Kidney (tissue), 14 donors: ENCODE data around the gene ZNF561. TPM values are rescaled to one million over a fixed set of nuclear protein-coding genes. Genes with fewer than 3 reads are reported as not detected.
"Not testable (repeated sequence)": the region's sequence is repeated elsewhere in the genome, so short reads cannot be mapped to it uniquely, and the experiment has no call there.

Experiments used
- DNase-seq, 5 donors: peaks; one replicate each; pipeline ENCODE4 v3.0.0-alpha.2; 2013 to 2020
- FAIRE-seq: peaks from 2 replicates; lab custom pipeline; 2012; peaks lifted over from hg19 to GRCh38; lab: Jason Lieb, UNC
- H3K27ac ChIP-seq, 2 donors: one replicate each; pipeline ENCODE4 v1.7.0; 2013; ENCODE audit warnings: low read depth in 2 of 2, low read length in 2 of 2, inconsistent platforms in 1 of 2
- H3K27me3 ChIP-seq: one replicate; pipeline ENCODE4 v1.7.1; 2013; ENCODE audit warnings: low read length, inconsistent platforms; ENCODE audit not compliant: control insufficient read depth, insufficient read depth
- H3K36me3 ChIP-seq, 3 donors: one replicate each; pipeline versions ENCODE4 v1.7.0 to v1.7.1; 2013; ENCODE audit warnings: low read length in 3 of 3, control low read depth in 1 of 3, inconsistent platforms in 1 of 3; ENCODE audit not compliant: insufficient read depth in 3 of 3, control insufficient read depth in 2 of 3
- H3K4me1 ChIP-seq, 3 donors: one replicate each; pipeline versions ENCODE4 v1.7.0 to v1.7.1; 2013; ENCODE audit warnings: low read length in 3 of 3, inconsistent platforms in 1 of 3, low read depth in 1 of 3; ENCODE audit not compliant: control insufficient read depth in 2 of 3, insufficient read depth in 2 of 3
- H3K4me3 ChIP-seq, 3 donors: one replicate each; pipeline versions ENCODE4 v1.7.0 to v1.8.1; 2013; ENCODE audit warnings: low read length in 3 of 3, control low read depth in 1 of 3, inconsistent platforms in 1 of 3
- H3K9ac ChIP-seq, 3 donors: one replicate each; pipeline versions ENCODE4 v1.7.0 to v1.7.1; 2013; ENCODE audit warnings: low read length in 3 of 3, control low read depth in 1 of 3, inconsistent platforms in 1 of 3
- H3K9me3 ChIP-seq, 3 donors: one replicate each; pipeline versions ENCODE4 v1.7.0 to v1.7.1; 2013; ENCODE audit warnings: low read length in 3 of 3, control low read depth in 1 of 3, inconsistent platforms in 1 of 3; ENCODE audit not compliant: control insufficient read depth in 2 of 3, insufficient read depth in 1 of 3
- intact Hi-C: fragments of 100-400 bp; cut with DNase I; formaldehyde crosslinking; loops from one replicate; pipeline ENCODE4 v1.11.1; 2022
- polyA plus RNA-seq: library from polyadenylated mRNA; stranded (reverse); fragments of 350-450 nt; fragmentation: Illumina TruSeq; extraction: RNeasy Lipid Tissue Mini Kit (QIAGEN cat#74804); gene quantifications from one replicate; pipeline ENCODE4 v1.2.3, GENCODE V29; 2014; ENCODE audit warnings: low read depth, low replicate concordance; ENCODE audit not compliant: insufficient read depth
- total RNA-seq: library from RNA; stranded (reverse); fragmentation: NEBNext Ultra II Directional; extraction: Animal tissue kit (Norgen Biotek cat#: 25700); gene quantifications from one replicate; pipeline ENCODE4 v1.2.1, GENCODE V29; 2021
- TF ChIP-seq, protein P1 (sequence below): IDR thresholded peaks from 3 replicates; pipeline ENCODE4 v1.5.1; 2012; ENCODE audit warnings: mild to moderate bottlenecking, moderate library complexity, borderline replicate concordance; ENCODE audit not compliant: insufficient read depth; ENCODE audit errors: extremely low read depth
- donor health status: control.
- donor health status: control.
- donor health status: control.
- donor health status: control.
- donor health status: control.
- donor health status: DM: yes; HTN: yes; CAD: no.
- donor health status: Normal renal cell carcinoma (clear cell type).

Gene ZNF561
- total and polyA plus RNA-seq, 2 donors from 2014 or later = 13.3 to 35.5 TPM

DNA sequence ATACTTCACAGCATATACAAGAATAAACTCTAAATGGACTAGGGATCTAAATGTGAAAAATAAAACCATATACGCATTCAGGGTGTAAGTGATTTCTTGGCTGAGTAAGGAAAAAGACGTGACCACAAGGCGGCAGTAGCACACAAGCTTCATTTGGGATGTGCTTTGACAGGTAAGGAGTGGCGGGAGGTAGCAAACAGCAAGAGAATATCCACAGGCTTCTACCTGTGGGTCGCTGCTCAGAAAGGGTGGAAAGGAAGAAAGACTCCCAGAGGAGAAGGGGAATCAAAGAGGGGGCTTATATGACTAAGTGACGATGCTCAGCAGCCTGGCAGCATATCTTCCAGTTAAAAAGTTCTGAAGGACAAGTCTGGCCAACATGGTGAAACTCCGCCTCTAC, 34.3 kb downstream of the ZNF561 start:
- no peak for FAIRE-seq
- TF ChIP-seq, protein P1, sequence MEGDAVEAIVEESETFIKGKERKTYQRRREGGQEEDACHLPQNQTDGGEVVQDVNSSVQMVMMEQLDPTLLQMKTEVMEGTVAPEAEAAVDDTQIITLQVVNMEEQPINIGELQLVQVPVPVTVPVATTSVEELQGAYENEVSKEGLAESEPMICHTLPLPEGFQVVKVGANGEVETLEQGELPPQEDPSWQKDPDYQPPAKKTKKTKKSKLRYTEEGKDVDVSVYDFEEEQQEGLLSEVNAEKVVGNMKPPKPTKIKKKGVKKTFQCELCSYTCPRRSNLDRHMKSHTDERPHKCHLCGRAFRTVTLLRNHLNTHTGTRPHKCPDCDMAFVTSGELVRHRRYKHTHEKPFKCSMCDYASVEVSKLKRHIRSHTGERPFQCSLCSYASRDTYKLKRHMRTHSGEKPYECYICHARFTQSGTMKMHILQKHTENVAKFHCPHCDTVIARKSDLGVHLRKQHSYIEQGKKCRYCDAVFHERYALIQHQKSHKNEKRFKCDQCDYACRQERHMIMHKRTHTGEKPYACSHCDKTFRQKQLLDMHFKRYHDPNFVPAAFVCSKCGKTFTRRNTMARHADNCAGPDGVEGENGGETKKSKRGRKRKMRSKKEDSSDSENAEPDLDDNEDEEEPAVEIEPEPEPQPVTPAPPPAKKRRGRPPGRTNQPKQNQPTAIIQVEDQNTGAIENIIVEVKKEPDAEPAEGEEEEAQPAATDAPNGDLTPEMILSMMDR = peak; percentile 50
- Histone ChIP-seq H3K36me3 (no peaks in the 10 kb centered on the region), H3K27me3 (no peaks in the 10 kb centered on the region), H3K9ac (no peak overlapping the region), H3K9me3 (no peaks in the 10 kb centered on the region), H3K27ac (no peak overlapping the region), H3K4me3 (no peak overlapping the region), H3K4me1 (peaks cover 0 to 4% (median 0%) of the 10 kb centered on the region in 3 donors)
- peak in 4 of 5 donors; percentile 67 to 88 (median 79) for DNase-seq
- intact Hi-C loops = no loop called here

DNA sequence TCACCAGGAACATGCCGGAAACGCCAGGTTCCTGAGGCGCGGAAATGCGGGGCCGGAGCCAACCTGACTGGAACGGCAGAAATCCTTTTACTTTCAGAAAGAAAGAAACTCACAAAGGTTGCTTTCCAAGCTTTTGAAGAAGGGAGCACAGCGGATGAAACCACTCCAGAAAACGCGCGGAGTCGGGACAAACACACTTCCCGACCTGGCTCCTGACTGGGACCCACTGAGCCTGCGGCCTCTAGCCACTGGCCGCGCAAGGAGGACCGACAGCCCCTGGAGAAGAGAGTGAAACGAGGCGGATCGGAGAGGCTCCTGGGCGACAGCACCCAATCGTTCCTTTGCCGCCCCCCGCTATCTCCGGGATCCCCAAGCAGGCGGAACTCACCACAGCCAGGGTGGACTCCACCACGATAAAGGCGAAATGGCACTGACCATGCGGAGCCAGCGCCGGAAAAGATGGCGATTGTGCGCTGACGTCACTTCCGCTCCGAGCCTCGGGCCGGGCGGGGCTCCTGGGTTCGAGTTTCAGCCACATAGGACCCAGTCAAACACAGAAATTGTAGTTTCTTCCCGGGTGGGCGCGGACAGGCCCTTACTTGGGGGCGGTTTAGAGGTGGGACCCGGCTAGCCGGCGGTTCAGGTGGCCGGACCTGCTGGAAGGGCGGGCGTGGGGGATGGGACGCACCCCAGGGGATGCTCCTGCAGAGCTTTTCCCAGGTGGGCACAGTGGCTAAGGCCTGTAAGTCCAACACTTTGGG, 36.8 kb downstream of the ZNF561 start, which contains the start of gene ZNF121:
ZNF121 (minus strand) TSS at position 432 of the 761 bp plus-strand sequence. CDS start 16,407 bp downstream, outside the sequence.
- FAIRE-seq (no peak), DNase-seq (peak; percentile 93 to 96 (median 94))
- peaks cover 0 to 4% (median 0%) of the 10 kb centered on the region in 3 donors for H3K4me1 ChIP-seq
- H3K36me3 ChIP-seq = peaks cover 0 to under 1% (median 0%) of the 10 kb centered on the region in 3 donors
- no peaks in the 10 kb centered on the region for H3K27me3 ChIP-seq
- H3K9ac ChIP-seq = peak within 1 kb of the TSS; percentile 47 to 90 (median 70)
- TF ChIP-seq, protein P1 = no peak
- intact Hi-C loops = no loop called here
- peak within 1 kb of the TSS; percentile 68 to 96 (median 85) for H3K4me3 ChIP-seq
- no peaks in the 10 kb centered on the region for H3K9me3 ChIP-seq
- H3K27ac ChIP-seq = peak within 1 kb of the TSS; percentile 92 to 93

- H3K36me3 ChIP-seq, H3K4me1 ChIP-seq, H3K4me3 ChIP-seq, FAIRE-seq, H3K27me3 ChIP-seq, H3K9me3 ChIP-seq, H3K27ac ChIP-seq, DNase-seq, intact Hi-C loops, H3K9ac ChIP-seq: not testable (repeated sequence)
Observed at GRCh38 chr19:9582081-9582725, 38.8 kb downstream of the ZNF561 start.

DNA sequence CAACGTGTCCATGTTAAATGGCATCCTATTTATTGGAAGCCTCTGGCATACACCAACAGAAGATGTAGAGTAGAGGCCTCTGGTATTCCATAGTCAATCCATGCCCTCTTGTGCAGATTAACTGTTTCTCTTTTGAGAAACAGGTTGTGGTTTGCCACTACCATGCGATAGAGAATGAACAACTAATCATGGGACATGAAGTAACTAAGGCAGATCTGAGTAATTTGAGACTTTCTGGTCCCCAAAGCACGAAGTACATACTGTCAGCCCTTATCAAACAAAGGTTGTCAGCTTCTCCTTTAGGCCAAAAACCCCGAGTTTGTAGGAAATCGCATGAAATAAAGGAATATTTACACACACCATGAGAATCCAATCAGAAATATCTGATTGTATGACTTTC, 40.3 kb downstream of the ZNF561 start:
- peaks cover 3 to 18% (median 11%) of the 10 kb centered on the region in 3 donors for H3K9me3 ChIP-seq
- H3K4me1 ChIP-seq = peaks cover 0 to 4% (median 0%) of the 10 kb centered on the region in 3 donors
- H3K27ac ChIP-seq = no peak overlapping the region
- peaks cover 0 to 4% (median 3%) of the 10 kb centered on the region in 3 donors for H3K36me3 ChIP-seq
- no peaks in the 10 kb centered on the region for H3K27me3 ChIP-seq
- FAIRE-seq (no peak), DNase-seq (no peak)
- TF ChIP-seq, protein P1 = no peak
- H3K4me3 ChIP-seq = no peak overlapping the region
- intact Hi-C loops = no loop called here
- no peak overlapping the region for H3K9ac ChIP-seq
